GM19438 (cell line): ENCODE results near the gene USP4.

ENCODE experiments used
- ATAC-seq: cut with Tn5 transposase; IDR thresholded peaks from one replicate; pipeline ENCODE4 v1.9.1; 2021; ENCODE audit warnings: low read depth; ENCODE audit not compliant: unreplicated experiment

The USP4 gene

GRCh38 chr3:49296781-49297411 is 43.0 kb downstream of the USP4 start:
- ATAC-seq = no peak

GRCh38 chr3:49295489-49296058 is 44.3 kb downstream of the USP4 start:
- ATAC-seq = no peak

DNA sequence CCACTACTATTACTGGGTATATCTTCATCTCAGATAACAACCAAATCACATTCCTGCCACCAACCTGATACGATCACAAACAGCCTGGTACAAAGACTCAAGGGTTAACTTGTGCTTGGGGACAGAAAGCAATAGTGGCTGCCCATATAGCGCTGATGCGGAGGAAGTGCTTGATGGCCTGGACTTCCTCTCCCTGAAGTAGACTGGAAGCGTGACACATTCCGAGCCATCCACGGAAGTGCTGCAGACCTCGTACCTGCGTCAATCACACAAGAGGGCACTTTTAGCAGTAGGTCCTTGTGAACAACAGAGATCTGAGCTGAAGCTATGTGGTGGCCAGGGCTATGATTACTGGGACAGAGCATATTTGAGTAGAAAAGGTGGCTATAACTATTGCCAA is 45.5 kb downstream of the USP4 start:
- no peak for ATAC-seq

DNA sequence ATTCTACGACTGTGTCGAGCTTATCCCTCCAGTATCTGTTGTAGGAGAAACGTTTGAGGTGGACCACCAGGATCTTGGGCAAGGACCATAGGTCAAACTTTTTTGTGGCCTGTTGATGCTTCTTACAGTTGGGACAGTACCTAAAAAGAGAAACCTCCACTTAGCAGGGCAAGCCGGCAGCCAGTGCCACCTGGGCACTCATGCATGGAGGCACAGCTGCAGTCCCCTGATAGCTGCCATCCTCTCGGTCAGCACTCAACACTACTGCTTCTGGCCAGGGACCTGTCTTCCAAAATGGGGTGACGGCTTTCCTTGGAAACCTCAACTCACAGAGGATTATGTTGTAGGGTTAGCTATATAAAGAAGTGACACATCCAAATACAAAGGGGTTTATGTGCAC is 55.9 kb downstream of the USP4 start:
- no peak for ATAC-seq

DNA sequence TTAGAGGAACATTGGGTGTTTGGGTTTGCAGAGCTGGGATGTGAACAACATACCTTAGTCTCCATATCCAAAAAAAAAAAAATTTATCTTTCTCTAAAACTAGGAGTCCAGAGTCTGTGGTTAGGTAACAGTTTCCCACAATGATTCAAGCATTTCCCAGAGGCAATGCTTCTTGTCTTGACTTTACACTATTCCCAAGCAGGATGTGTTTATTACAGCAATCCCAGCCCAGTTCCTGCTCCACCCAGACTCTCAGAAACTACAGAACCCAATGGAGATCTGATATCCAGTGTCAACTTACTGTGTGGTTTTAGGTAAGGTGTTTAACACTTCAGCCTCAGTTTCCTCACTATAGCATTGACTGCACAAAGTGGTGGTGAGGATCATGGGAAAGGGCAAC is 60.5 kb downstream of the USP4 start:
- no peak for ATAC-seq

DNA sequence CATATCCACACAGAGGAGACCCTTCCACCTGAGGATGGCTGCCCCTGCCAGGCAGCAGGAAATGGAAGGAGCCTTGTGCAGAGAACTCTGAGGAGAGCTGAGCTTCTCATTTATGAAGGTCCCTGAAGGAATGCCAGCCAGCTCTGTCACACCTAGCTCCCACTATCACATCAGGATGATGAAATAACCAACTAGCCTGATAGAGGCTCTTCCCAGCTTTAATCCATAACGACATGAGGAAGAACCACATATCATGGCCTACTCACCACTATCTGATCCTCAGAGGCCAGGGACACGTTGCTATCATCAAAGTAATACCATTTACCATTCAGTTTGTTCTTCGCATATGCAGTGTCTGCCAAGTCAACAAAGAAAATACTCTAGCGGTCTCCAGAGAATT is 61.3 kb downstream of the USP4 start:
- ATAC-seq = no peak

- peak; percentile 11 for ATAC-seq
Measured at GRCh38 chr3:49277383-49277775, 62.5 kb downstream of the USP4 start.

DNA sequence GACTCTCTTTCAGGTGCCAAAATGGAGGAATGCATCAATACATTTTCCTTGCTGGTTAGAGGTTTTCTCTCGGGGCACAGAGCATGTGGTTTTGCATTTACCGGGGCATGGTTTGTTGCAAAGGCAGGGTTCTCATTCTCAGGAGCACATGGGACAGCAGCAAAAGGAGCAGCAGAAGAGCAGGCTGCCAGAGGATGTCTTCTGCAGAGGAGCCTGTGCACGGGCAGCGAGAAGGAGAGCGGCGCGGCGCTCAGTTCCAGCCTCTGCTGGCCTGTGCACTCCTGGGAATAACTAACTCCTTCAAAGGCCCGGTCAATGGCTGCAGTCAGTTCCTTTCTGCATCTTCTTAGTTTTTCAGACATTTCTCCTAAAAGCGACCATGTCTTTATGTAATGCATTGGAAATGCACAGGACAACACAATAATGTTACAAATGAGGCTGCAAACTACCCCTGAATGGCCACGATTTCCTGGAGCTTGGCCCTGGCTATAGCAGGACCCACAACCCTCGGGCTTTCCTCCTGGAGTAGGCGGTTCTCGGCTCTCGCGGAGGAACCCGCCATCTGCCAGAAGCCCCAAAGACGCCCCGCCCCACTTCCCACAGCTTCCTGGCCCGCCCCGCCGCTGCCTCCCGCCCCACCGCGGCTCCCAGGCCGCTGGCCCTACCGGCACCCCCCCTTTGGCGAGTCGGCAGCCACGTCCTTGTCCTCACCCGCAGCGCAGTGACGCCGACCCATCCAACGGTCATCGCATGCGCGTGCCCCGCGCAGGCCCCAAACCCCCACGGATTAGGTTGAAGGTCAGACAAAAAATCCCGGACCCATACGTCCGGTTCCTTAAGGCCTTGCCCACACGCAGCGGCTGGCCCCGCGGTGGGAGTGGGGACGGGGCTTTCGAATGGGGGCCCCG is 63.1 kb downstream of the USP4 start, which contains the start of gene C3orf62:
C3orf62 (minus strand) TSS at position 758 of the 908 bp plus-strand sequence; CDS start at position 398, 360 bp downstream.
- peak; percentile 80 for ATAC-seq

- no peak for ATAC-seq
Measured at GRCh38 chr3:49273825-49274532, 65.9 kb downstream of the USP4 start.

GRCh38 chr3:49271047-49271446 is 68.8 kb downstream of the USP4 start:
- ATAC-seq = no peak

DNA sequence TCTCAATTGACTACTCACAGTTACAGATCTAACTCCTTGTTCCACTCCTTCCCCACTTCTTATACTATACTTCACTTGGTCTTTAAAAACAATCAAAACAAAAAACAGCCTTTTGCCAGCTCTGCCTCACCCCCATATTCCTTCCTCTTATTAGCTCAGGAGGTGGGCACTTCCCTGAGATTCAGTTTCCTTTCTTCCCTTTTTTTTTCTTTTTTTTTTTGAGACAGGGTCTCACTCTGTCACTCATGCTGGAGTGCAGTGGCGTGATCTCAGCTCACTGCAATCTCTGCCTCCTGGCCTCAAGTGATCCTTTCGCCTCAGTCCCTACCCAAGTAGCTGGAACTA is 69.7 kb downstream of the USP4 start:
- ATAC-seq = no peak

DNA sequence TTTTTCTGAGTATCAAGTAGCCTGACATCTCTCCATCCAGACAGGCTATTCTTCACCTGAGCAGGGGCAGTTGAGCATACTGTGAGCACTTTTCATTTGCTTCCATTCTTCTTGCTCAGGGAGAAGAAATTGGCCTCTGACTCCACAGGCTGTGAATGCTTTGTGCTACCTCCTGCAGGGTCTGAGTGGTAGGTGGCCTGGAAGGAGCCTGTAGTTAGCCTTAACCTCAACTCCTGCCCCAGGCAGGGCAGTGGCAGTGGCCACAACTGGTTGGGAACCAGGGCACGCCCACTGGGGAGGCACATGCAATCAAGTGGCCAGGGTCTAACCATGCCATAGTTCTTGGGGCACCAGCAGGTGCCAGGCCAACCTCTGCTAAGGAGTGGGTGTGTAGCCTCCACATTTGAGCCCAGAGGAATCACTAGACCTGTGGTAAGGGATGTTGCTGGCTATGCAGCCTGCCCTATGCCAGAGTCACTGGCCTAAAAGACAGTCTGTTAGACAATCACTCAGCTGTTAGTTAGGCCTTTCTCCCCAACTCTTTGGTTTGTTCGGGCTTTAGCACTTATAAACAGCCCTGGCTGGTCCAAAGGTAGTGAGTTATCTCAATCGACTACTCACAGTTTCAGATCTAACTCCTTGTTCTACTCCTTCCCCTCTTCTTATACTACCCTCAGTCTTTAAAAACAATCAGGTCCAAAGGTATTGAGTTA is 70.3 kb downstream of the USP4 start:
- no peak for ATAC-seq

DNA sequence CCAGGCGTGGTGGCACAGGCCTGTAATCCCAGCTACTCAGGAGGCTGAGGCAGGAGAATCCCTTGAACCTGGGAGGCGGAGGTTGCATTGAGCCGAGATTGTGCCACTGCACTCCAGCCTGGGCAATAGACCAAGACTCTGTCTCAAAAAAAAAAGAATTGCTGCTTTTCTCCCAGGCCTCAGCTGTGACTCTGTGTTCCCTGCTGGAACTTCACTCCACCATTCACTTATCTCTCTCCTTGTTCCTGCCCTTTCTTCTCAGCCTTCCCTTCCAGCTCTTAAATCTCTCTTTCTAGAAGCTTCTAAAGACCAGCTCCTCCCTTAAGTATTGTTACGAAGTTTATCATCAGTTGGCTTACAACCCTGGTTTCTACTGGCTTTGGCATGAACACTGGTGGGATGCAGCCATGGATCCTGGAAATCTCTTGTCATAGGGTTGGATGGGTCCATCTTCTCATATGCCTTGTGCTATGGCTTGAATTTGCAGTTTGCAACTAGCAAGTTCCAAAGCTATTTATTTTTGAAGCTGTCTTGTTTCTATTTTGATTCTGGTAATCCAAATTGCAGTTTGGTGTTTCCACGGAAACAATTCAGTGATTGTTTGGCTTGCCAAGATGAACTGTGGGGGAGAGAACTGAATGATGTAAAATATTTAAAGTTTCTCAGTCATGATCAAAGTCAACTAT is 73.3 kb downstream of the USP4 start:
- no peak for ATAC-seq

GRCh38 chr3:49265661-49266386 is 74.0 kb downstream of the USP4 start:
- no peak for ATAC-seq

- no peak for ATAC-seq
Measured at GRCh38 chr3:49263159-49263889, 76.5 kb downstream of the USP4 start.

- no peak for ATAC-seq
Measured at GRCh38 chr3:49260806-49261324, 79.0 kb downstream of the USP4 start.

DNA sequence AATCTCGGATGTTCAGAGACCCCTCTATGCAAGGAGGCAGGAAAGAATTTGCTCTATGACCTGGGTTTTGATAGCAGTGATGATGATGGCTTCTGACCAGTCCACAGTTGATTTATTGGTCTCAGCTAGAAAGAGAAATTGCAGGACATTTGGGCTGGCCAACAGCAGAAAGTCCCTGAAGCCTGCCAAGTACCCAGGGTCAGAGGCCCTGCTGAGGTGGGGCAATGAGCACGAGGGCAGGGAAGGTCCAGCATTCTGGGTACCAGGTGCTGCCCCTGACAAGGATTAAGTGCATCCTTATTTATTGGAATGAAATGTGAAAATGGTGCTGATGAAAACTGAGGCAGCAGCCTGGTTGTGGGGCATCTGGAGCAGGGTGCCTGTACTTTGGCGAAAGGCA is 82.7 kb downstream of the USP4 start:
- no peak for ATAC-seq
